NCI-H187 treated with DMSO at 0.1 percent for 48 hours (cell line): ENCODE data around the gene TEX19.

Experiments used
- DNase-seq: peaks from one replicate; lab custom pipeline; 2025; lab: John Stamatoyannopoulos, UW

TEX19 gene, protein sequence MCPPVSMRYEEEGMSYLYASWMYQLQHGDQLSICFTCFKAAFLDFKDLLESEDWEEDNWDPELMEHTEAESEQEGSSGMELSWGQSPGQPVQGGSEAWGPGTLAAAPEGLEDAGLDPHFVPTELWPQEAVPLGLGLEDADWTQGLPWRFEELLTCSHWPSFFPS

DNA sequence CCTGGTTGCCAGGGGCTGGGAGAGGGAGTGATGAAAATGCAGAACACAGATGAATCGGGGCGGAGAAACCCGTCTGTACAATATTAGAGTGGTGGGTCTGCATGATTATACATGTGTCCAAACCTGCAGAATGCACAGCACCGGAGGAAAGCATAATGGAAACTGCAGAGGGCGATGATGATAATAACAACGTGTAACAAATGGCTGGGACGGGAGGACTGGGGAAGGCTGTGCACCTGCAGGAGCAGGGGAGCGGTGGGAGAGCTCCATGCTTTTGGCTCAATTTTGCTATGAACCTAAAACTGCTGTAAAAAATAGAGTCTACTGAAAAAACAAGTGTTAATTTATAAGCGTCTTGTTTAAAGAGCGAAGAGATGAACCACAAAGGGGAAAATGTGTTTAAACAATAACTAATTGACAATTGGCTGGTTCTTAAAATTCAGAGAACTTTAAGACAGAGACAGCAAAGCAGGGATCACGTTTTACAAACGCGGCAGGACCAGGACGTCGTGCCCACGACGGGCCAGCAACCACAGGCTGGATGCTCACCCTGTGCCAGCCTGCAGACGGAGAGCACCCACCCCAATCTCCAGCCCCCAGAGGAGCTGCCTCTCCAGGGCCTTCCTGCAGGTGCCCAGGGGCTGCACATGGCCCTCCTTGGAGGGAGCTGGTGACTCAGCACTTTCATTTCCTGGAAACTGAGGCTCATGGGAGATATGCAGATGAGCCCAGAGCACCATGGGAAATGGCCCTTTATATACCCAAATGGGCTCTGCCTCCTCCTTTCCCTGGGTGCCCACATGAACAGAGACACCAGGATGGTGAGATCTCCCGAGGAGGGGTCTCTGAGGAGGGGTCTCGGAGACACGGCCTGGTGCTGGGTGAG is at the start of gene TEX19:
TEX19 (plus strand) TSS at position 783 of the 886 bp plus-strand sequence. CDS start 2,904 bp downstream, outside the sequence.
- no peak for DNase-seq

DNA sequence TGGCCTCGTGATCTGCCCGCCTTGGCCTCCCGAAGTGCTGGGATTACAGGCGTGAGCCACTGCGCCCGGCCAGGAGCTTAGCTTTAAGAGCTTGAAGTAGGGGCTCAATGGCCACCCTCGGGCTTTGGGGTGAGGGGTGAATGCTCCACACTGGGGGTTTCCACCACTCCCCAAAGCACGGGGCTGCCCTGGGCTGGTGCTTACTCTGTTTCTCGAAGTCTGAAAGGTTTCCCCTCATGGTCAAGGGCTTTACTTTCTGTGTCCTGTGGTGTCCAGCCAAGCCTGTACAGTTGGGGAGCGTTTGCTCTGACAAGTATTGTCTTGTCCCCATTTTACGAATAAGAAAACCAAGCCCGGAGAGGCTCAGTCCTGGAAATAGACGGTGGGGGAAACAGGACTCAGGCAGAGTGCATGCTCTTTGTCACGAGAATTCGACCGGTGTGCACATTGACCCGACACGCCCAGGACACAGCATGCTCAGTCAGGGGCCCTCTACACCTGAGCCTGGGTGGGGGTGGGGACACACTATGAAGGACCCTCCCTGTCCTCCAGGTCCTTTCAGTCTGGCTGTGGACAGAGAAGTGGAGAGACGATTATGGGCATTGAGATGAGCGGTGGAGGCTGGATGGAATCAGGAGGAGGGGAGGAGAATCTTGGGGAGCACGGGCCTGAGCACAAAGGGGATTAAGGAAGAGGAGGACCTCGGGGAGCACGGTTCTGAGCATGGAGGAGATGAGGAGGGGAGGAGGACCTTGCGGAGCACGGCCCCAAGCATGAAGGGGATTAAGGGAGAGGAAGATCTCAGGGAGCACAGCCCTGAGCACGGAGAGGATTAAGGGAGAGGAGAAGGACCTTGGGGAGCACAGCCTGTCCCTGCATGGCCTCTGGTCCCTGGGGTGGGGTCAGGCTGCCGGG is 49.1 kb upstream of the TEX19 start:
- DNase-seq: no peak

DNA sequence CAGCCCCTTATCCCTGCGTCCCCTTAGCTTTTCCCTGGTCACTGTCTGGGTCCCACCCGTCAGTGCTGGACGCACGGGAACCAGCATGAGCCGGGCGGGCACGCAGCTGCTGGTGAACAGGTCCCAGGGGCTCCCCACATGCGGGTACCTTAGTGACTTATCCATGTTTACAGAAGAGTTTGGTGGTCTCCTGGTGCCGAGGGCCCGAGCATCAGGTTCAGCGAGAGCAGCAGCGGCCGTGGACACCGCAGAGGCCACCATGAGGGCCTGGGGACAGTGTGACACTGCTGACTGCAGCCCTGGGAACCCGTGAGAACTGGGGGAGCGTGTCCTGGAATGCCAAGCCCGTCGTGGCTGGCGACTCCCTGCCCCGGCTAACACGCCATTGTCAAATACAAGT is 48.2 kb upstream of the TEX19 start:
- DNase-seq: no peak

DNA sequence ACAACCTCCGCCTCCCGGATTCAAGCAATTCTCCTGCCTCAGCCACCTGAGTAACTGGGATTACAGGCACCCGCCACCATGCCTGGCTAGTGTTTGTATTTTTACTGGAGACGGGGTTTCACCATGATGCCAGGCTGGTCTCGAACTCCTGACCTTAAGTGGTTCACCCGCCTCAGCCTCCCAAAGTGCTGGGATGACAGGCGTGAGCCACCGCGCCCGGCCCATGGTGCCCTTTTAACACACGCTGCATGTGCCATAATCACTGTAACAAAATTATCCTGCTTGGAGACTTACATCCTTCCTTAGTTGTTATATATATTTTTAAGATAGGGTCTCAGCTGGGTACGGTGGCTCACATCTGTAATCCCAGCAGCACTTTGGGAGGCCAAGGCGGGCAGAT is 47.1 kb upstream of the TEX19 start:
- DNase-seq: no peak

DNA sequence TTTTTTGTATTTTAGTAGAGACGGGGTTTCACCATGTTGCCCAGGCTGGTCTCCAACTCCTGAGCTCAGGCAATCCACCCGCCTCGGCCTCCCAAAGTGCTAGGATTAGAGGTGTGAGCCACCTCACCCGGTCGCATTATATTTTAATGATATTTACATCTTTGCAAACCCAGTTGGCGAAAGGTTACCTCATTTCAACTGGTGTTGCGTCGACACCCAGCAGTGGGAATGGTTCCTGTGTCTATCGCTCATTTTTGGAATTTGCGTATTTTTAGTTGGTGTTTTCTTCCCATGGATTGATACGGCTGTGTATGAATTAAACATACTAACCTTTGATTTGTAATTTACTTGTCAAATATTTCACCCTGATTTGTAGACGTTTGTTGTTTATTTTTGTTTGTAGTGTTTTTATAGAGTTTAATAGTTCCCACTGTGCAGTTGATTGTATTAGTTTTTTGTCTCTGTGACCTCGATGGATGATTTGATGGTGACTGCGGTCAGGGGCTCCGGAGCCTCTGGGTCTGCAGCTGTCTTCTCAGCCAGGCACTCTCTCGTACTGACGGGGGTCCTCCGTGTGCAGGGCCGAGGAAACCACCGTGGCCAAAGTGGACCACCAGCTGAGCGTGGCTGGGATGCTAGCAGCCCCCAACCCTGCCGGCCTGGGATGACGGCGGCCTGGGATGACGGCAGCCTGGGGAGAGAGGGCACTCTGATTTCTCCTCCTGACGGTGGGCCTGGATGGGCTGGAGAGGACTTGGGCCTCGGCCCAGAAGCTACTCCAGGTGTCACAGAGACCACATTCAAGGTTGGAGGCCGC is 45.6 kb upstream of the TEX19 start:
- DNase-seq: no peak

DNA sequence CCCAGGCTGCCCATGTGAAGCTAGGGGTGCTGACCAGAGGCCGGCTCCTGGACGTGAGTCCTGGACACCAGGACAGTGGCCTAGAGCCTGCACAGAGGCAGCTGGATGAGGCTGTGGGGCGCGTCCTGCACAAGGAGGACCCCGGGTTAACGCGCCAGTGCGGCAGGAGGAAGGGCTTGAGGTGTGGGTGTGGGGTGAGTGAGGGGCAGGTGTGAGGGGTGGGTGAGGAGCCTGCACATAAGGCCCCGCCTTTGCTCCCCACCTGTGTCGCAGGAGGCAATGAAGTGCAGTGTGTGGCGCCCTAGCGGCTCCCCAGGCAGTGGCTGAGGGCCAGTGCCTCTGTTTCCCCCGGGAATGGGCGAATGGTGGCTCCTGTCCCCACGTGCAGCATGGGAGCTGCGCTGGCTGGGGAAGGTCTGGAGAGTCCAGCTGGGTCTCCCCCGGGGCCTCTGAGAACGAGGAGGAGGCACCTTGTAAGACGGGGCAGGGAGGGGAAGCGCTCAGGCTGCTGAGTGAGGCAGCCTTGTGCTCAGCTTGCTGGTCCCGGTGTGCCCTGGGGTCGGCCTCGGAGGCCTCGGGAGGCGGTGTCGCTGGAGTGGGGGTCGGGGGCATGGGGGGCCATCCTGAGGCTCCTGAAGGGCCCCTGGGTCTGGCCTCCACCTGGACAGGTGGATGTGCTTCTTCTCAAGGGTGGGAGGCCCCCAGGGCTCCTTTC is 44.9 kb upstream of the TEX19 start:
- no peak for DNase-seq

DNA sequence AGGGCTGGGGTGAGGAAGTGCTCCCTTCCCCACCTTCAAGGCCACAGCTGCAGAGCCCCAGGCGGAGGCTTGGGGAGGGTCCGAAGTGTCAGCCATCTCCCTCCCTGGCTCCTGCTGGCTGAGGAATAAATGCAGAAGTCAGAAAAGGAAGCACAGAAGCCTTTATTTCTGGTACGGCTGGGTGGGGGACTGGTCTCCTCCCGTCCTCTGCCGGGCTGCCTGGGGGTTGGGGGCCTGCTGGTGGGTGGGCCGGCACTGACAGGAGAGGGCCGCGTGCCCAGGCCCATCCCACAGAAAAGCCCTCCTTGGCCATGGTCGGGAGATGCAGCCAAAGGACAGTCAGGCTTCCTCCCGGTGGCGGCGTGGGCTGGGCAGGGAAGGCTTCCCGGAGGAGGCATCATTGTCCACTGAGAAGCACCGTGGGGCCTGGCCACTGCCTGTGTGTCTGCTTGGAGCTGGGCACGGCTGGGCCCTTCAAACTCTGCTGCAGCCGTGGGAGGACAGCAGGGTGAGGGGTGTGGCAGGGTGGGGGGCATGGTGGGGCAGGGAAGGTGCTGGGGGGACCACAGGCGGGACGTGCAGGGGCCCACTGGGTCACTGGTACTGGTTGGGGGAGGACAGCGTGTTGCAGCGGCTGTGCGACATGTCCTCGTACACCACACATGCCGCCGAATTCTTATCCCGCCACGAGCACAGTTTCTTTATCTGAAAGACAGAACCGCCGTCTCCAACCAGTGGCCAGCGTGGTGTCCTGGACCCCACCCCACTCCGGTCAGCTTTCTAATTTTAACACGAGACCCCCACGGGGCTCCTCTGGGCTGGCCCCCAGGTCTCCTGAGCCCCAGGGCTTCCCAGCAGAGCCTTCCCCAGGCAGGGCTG is 44.1 kb upstream of the TEX19 start:
- no peak for DNase-seq

DNA sequence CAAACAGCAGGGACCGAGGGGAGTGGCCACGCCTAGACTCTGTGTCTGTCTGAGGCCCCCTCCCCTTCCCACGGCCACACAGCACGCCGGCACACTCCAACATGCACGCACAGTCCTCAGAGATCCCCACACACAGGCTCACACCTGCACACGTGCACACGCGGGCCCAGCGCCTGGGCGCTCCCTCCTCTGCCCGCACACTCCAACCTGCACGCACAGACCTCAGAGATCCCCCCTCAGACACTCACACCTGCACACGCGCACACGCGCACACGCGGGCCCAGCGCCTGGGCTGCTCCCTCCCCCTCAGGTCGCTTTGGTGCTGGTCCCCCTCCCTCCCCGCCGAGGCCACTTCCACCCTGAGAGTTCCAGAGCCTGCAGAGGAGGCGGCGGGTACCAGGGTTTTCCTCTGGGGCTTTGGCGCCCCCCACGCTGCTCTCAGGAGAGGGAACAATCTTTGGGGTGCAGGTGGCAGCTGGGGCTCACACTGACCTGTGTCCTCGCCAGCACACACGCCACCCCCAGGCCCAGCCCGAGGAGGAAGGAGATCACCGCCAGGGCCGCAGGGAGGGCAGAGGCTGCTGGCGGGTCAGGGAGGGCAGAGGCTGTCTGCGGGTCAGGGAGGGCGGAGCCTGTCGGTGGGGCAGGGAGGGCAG is 43.2 kb upstream of the TEX19 start:
- DNase-seq: no peak

DNA sequence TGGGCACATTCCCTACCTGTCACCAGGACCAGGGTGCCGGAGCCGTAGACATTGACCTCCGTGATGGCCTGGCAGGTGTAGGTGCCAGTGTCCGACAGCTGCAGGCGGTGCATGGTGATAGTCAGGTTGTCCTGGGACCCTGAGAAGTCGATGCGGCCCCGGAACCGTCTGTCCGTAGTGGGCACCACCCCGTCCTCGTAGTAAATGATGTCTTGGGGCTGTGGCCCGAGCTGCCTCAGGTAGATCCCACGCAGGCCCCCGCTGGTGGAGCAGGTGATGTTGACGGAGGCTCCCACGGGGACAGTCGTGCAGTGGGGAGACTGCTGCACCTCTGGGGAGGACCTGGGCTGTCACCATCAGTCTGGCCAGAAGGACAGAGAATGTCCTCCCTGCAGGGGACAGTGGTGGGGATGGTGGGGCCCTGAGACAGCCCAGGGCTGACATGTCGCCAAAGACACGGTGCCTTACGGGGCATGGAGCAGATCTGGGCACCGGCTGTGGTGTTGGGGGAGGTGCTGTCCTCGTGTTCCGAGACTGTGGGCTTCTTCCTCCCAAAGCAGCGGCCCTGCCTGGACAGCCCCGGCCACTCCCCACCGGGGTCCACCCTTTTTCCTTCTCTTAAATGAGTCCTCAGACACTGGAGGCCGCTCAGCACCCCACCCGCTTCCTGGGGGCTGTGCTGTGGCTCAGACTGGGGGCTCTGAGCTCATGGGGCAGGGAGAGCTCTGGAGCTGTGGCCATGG is 42.2 kb upstream of the TEX19 start:
- DNase-seq: no peak

DNA sequence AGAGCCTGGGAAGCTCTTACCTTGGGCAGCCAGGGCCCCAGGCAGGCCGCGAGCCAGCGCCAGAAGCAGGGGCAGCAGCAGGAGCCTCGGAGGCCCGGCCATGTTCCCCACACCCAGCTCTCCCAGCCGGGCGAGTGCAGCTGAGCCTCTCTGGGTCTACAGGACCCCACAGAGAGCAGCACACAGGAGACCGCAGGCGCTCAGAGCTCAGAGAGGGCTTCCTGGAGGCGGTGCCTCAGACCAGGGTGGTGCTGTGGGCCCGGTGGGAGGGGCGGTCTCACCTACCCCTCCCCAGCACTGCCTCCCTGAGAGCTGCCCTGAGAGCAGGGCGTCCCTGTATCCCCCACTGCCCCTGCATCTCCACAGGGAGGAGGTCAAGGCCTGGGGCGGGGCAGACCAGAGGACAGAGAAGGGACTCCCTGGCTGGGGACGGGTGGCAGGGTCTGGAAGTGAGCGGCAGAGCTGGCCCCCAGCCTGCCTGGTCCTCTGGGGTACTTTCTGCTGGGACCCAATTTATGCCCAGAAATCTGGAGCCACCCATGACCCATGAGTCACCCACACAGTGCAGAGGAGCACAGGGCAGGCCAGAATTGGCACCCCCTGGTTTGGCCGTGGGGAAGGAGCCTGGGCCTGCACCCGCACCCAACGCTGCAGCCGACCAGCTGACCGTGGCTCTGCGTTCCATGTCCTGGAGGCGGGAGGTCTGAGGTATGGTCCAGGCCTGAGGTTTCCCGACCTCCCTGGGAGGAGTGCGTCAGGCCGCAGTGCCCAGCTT is 41.5 kb upstream of the TEX19 start, which contains the start of gene CD7:
CD7 (minus strand) TSS at position 215 of the 775 bp plus-strand sequence; CDS start at position 102, 113 bp downstream.
- DNase-seq: no peak

DNA sequence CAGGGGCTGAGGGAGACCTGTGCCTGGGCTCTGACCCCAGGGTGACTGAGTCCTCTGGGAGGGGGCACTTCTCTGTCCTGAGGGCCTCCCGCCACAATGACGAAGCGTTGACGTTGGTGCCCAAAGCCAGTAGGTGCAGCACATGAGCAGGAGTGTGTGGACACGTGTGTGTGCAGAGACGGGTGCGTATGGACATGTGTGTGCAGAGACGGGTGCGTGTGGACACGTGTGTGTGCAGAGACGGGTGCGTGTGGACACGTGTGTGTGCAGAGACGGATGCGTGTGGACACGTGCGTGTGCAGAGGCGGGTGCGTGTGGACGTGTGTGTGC is 40.9 kb upstream of the TEX19 start:
- no peak for DNase-seq

DNA sequence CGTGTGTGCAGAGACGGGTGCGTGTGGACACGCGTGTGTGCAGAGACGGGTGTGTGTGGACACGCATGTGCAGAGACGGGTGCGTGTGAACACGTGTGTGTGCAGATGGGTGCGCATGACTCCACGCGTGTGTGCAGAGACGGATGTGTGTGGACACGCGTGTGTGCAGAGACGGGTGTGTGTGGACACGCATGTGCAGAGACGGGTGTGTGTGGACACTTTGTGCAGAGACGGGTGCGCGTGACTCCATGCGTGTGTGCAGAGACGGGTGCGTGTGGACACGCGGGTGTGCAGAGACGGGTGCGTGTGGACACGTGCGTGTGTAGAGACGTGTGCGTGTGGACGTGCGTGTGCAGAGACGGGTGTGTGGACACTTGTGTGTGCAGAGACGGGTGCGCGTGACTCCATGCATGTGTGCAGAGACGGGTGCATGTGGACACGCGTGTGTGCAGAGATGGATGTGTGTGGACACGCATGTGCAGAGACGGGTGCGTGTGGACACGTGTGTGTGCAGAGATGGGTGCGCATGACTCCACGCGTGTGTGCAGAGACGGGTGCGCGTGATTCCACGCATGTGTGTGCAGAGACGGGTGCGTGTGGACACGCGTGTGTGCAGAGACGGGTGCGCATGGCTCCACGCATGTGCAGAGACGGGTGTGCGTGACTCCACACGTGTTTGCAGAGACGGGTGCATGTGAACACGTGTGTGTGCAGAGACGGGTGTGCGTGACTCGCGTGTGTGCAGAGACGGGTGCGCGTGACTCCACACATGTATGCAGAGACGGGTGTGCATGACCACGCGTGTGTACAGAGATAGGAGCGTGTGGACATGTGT is 40.1 kb upstream of the TEX19 start:
- no peak for DNase-seq

DNA sequence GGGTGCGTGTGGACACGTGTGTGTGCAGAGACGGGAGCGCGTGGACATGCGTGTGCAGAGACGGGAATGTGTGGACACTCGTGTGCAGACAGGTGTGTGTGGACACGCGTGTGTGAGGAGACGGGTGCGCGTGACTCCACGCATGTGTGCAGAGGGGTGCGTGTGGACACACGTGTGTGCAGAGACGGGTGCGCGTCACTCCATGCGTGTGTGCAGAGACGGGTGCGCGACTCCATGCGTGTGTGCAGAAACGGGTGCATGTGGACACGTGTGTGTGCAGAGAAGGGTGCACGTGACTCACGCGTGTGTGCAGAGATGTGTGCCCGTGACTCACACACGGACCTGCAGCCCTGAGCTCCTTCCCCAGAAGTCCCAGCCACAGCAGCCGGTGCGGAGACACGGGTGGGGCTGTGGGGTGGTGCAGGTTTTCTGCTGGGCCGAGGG is 39.4 kb upstream of the TEX19 start:
- no peak for DNase-seq

DNA sequence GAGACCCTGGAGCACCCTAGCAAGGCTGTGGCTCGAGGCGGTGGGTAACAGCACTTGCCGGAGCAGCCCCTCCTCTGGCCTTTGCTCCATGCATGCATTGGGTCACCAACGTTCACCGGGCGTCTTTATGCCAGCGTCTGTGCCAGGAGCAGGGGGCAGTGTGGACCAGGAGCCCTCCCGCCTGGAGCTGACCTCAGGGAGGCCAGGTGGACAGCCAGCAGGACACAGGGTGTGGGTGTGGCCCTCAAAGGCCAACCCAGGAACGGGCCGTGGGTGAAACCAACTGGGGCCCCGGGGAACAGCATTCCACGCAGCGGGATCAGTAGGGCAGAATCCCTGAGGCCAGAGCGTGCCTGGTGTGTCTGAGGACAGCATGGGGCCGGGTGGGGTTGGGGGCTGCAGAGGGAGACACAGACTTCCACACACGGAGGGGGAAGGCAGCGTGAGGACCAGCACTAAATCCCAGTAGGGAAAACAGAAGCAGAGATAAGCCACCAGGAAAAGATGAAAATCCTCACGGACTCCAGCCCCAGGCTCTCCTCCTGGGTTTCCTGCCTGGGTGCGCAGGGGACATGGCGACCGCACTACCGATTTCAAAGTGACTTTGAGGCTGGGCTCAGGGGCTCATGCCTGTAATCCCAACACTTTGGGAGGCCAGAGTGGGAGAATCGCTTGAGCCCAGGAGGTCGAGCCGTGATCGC is 38.8 kb upstream of the TEX19 start:
- DNase-seq: no peak

DNA sequence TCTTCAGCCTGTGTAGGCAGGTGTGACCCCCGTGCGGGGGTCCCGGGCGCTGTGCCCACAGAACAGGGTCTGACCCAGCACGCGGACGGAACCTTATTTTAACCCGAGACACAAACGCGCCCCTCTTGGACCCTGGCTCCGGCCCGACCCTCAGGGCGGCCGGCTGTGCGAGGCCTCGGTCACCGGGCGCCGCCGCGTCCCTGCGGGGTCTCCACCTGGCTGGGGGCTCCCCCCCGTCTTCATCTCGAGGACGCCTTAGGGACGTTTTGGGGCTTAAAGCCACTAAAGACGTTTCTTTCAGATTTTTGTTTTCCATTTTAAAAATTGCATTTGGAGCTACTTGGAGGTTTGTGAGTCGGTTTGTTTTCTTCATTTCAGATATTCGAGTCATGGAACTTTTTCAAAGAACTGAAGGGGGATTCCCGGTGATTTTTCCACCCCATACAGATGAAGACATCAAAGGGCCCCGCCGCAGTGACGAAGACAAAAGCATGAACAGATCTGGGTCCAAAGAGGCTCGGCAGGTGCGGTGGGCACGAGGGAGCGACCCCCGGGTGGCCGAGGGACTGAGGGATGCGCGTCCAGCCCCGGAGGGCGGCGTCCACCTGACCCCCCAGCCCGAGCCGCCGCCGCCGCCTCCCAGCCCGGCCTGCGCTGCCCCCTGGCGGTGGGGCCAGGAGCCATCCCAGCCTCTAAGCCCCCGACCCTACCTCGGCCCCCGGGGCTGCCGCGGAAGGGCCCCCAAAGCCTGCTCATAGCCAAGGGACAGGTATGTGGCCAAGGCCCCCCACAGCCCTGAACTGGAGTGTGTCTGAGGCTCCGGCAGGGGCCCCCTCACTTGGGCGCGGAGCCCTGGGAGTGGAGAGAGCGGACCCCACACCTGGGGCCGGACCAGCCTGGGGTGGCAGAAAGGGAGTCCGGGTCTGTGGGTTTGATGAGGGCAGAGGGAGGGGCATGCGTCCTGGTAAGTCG is 37.8 kb upstream of the TEX19 start:
- no peak for DNase-seq
